Inflammatory macrophage treated with lipopolysaccharide for 4 hours (primary cell): ENCODE data around the gene LINC00237.

Experiments
- DNase-seq: peaks from one replicate; pipeline ENCODE4 v3.0.0-alpha.2; 2020

Gene LINC00237

GRCh38 chr20:21106171-21107017, at the start of gene LINC00237:
Gene LINC00237 (minus strand): TSS chr20:21106358.
- DNase-seq: no peak

DNA sequence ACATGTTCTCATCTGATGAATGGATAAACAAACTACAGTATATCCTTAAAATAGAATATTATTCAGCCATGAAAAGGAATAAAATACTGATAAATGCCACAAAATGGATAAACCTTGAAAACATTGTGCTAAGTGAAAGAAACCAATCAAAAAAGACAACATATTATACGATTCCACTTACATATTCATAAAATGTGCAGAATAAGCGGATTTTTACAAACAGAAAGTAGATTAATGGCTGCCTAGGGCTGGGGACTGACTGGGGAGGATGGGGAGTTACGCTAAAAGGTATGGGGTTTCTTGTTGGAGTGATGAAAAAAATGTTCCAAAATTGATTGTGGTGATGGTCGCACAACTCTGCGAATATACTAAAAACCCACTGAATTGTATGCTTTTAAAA, 49.1 kb upstream of the LINC00237 start:
- DNase-seq: no peak

GRCh38 chr20:21154692-21155091, 48.5 kb upstream of the LINC00237 start:
- DNase-seq: no peak

- DNase-seq: no peak
These were observed 45.6 kb upstream of the LINC00237 start for GRCh38 chr20:21151791-21152190.

- DNase-seq: no peak
These were observed 43.2 kb upstream of the LINC00237 start for GRCh38 chr20:21149344-21149743.

GRCh38 chr20:21147593-21147992, 41.4 kb upstream of the LINC00237 start:
- no peak for DNase-seq

DNA sequence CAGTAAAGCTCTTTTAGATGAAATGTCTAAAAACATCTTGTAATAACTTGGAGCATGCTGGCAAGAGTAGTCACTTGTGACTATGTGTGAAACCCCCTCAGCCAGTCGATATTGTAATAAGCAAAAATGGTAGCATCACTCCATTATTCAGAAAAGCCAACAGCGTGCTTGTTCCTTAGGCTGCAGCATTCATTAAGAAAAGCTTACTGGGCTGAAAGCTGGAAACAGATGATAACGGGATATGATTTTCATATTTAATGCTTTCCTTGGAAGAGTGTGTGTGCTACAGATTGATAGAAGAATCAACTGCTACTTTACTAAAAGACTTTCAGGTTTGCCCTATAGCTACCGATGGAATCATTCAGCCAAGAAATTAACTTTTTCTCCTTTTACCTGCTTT, 40.1 kb upstream of the LINC00237 start:
- no peak for DNase-seq

- no peak for DNase-seq
These were observed 39.3 kb upstream of the LINC00237 start for GRCh38 chr20:21145424-21145823.

DNA sequence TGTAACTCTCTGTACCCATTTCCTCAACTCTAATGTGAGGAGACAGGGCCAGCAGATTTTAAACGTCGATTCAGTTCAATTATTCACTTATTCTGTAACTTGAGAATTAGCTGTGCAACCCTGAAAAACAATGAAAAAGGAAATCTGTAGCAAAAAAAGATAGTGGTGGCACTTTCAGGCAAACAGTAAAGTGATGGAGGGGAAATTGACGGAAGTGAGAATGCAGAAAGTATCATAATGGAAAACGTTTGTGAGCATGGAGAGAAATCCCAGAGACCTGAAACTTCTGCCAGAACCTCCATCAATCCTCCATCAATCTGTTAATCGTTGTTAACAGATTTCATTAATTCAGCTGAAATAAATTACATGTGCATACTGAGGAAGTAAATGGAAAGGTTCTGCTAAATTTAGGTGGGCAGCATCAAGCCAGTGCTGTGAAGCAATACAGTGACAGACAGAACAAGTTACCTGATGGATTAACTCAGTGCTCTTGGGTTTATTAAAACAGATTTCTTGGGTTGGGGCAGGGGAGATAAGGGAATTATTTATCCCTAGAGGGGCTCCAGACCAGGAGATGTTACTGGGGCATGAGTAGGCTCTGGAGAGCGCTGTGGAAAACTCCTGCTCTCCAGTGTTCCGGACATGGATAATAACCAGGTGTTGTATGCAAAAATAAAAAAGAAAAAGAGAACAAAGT, 37.2 kb upstream of the LINC00237 start:
- DNase-seq: no peak

DNA sequence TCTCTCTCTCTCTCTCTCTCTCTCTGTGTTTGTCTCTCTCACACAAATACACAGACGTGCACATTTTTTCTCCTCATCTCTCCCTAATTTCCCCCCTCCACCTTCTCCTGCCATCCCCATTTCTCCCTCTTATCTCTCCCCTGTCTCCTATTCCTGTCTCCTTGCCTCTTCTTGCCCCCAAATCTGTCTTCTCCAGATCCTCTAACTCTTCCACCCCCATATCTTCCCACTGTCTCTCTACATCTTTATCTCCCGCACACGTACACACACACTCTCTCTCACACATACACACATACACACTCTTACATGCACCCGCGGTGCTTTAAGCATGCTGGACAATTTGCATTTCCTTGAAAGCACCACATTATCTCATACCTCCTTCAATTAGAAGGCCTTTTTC, 35.7 kb upstream of the LINC00237 start:
- no peak for DNase-seq

GRCh38 chr20:21139881-21140566, 33.9 kb upstream of the LINC00237 start:
- no peak for DNase-seq

GRCh38 chr20:21137078-21137477, 30.9 kb upstream of the LINC00237 start:
- DNase-seq: no peak

GRCh38 chr20:21136015-21136732, 30.0 kb upstream of the LINC00237 start:
- DNase-seq: no peak

- DNase-seq: no peak
These were observed 28.8 kb upstream of the LINC00237 start for GRCh38 chr20:21134883-21135493.

- no peak for DNase-seq
These were observed 27.9 kb upstream of the LINC00237 start for GRCh38 chr20:21133917-21134622.

DNA sequence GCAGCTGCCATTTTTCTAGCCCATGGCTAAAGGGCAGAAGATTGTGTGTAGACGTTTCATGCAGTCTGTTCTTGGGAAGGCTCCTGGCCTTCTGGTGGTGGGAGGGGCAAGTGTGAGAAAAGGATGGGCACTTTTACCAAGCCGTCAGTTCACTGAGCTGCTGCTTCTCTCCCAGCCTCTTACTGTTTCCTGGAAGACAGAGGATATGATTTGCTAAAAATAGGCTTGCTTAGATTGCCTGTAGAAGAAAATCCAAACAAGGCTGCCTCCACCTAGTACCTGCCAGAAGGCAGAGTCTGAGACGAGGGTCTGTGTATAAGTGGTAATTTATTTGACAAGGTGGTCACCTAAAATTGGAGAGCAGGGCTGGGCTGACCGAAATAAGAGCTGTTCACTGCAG, 27.2 kb upstream of the LINC00237 start:
- no peak for DNase-seq

GRCh38 chr20:21129861-21130260, 23.7 kb upstream of the LINC00237 start:
- no peak for DNase-seq

DNA sequence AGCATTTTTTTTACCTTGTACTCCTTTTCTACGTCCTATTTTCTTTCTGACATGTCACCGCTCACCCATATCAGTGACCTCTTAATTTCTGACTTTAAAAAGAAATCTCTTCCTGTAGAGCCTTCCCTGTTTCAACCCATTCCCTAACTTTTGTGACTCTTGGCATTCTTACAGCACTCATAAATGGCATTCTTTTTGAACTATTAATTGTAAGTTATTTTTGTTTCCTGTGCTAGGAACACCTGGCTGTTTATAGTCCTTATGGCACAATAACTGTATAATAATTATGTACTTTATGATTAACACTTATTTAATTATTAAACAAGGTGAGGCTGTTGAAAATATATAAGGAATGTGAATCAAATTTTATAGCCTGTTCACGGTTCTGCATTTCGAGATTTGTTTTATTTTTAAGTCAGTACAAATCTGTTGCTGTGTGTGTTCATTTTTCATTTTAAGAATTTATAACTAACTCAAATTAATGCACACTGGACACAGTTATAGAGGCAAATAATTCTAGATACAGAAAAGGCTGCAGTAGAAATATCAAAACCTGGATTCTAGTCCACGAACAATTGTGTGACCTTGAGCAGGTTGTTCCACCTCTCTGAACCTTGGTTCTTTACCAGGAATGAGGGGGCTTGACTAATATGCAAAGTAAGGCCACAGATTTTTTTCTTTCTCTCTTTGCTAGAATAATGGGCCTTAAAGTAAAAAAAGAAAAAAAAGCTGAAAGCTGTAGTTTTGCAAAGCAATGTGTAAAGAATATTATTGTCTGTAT, 21.2 kb upstream of the LINC00237 start:
- no peak for DNase-seq

- no peak for DNase-seq
These were observed 20.4 kb upstream of the LINC00237 start for GRCh38 chr20:21126581-21126870.

DNA sequence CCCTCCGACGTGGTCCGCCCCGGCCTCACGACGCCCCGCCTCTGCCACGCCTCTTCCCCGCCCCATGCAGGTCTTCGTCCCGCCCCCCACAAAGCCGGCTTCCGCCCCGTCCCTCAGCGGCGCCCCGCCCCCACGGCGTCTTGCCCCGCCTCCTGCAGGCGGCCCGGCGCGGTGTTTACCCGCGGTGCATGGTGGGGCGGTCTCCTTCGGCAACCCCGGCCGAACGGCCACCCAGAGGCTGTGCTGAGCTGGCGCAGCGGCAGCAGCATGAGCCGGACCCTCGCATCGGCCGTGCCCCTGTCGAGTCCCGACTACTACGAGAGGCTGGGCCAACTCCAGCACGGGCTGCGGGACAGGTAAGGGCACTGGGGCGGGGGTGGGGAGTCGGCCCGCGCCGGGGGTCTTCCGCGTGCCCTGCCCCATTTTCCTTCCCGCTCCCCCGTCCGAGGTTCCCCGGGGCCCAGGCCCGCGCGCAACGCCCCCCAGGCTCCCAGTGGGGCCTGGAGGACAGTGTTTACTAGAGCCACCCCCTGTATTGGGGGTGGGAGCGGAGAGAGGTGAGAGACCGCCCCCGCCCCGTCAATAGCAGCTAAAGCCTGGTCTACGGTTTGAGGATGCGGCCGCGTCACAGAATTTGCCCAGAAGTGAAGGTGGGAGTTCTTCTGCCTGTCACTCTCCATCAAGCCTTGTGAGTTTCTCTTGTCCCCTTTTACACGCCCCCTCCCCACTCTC, 19.9 kb upstream of the LINC00237 start, which contains the start of gene KIZ:
TSS of gene KIZ (plus strand) at position 234 of the 732 bp plus-strand sequence. CDS start at position 268, 34 bp downstream.
- peak; percentile 95 for DNase-seq
